Mesendoderm (in vitro differentiated cells): ENCODE data around the gene SLC7A8.

Source experiments
- DNase-seq: peaks from one replicate; pipeline ENCODE4 v3.0.0; 2013
- H2AK5ac ChIP-seq: 2 replicates; pipeline ENCODE4 v1.6.1; 2013; ENCODE audit warnings: low read length, inconsistent platforms
- H2BK120ac ChIP-seq: 2 replicates; pipeline ENCODE4 v1.6.1; 2013; ENCODE audit warnings: low read depth, mild to moderate bottlenecking, low read length, moderate library complexity, mixed read lengths
- H2BK15ac ChIP-seq: replicated peaks from 2 replicates; pipeline ENCODE4 v1.6.1; 2013; ENCODE audit warnings: low read depth, mild to moderate bottlenecking, moderate library complexity
- H2BK5ac ChIP-seq: 2 replicates; pipeline ENCODE4 v1.6.1; 2013; ENCODE audit warnings: low read length, inconsistent platforms
- H3K18ac ChIP-seq: 2 replicates; pipeline ENCODE4 v1.6.1; 2013; ENCODE audit warnings: mild to moderate bottlenecking, low read length, mixed read lengths
- H3K23ac ChIP-seq: one replicate; pipeline ENCODE4 v1.6.1; 2013; ENCODE audit warnings: low read length
- H3K27ac ChIP-seq: 2 replicates; pipeline ENCODE4 v1.5.1; 2013; ENCODE audit warnings: low read depth, mild to moderate bottlenecking, inconsistent platforms, low read length, moderate library complexity
- H3K27me3 ChIP-seq: 2 replicates; pipeline ENCODE4 v1.6.1; 2013; ENCODE audit warnings: low read length, control low read depth, mild to moderate bottlenecking, inconsistent platforms; ENCODE audit not compliant: insufficient read depth, poor library complexity
- H3K36me3 ChIP-seq: 2 replicates; pipeline ENCODE4 v1.6.1; 2013; ENCODE audit warnings: low read length, inconsistent platforms; ENCODE audit not compliant: control insufficient read depth, insufficient read depth
- H3K4ac ChIP-seq: one replicate; pipeline ENCODE4 v1.6.1; 2013; ENCODE audit warnings: low read depth, mild to moderate bottlenecking, low read length, moderate library complexity
- H3K4me1 ChIP-seq: 2 replicates; pipeline ENCODE4 v1.6.1; 2013; ENCODE audit warnings: low read depth, low read length, inconsistent platforms; ENCODE audit not compliant: control insufficient read depth
- H3K4me2 ChIP-seq: 2 replicates; pipeline ENCODE4 v1.6.1; 2013; ENCODE audit warnings: low read length
- H3K4me3 ChIP-seq: 2 replicates; pipeline ENCODE4 v1.5.1; 2013; ENCODE audit warnings: mild to moderate bottlenecking, low read length
- H3K56ac ChIP-seq: one replicate; pipeline ENCODE4 v1.6.1; 2013; ENCODE audit warnings: low read length
- H3K79me1 ChIP-seq: 2 replicates; pipeline ENCODE4 v1.6.1; 2013; ENCODE audit warnings: low read length, inconsistent platforms
- H3K79me2 ChIP-seq: 2 replicates; pipeline ENCODE4 v1.6.1; 2013; ENCODE audit warnings: mild to moderate bottlenecking, low read length; ENCODE audit not compliant: control insufficient read depth, insufficient read depth
- H3K9ac ChIP-seq: 2 replicates; pipeline ENCODE4 v1.6.1; 2013; ENCODE audit warnings: low read length, inconsistent platforms
- H4K5ac ChIP-seq: one replicate; pipeline ENCODE4 v1.6.1; 2013; ENCODE audit warnings: low read length
- H4K8ac ChIP-seq: one replicate; pipeline ENCODE4 v1.6.1; 2013; ENCODE audit warnings: low read depth, mild to moderate bottlenecking, control low read depth, low read length, moderate library complexity
- WGBS: extraction: QIAGEN DNeasy Blood & Tissue Kit; methylation state at CpG from one replicate; pipeline ENCODE4 v1.1.7; 2013; ENCODE audit warnings: low lambda C conversion rate, missing lambda C conversion rate; ENCODE audit not compliant: insufficient coverage; ENCODE audit errors: extremely low coverage; 5-methylcytosine and 5-hydroxymethylcytosine counted together

The SLC7A8 gene

GRCh38 chr14:23124337-23124954 lies 59.0 kb downstream of the SLC7A8 start:
- H3K18ac ChIP-seq: no peak overlapping the region
- H3K27ac ChIP-seq: no peak overlapping the region
- no peak overlapping the region for H2AK5ac ChIP-seq
- no peak overlapping the region for H2BK120ac ChIP-seq
- DNase-seq: no peak
- H3K4me2 ChIP-seq: no peak overlapping the region
- H2BK5ac ChIP-seq: no peak overlapping the region
- no peak overlapping the region for H4K8ac ChIP-seq
- H4K5ac ChIP-seq: no peak overlapping the region
- no peaks in the 10 kb centered on the region for H3K79me1 ChIP-seq
- H3K56ac ChIP-seq: no peak overlapping the region
- H2BK15ac ChIP-seq: no peak overlapping the region
- no peaks in the 10 kb centered on the region for H3K27me3 ChIP-seq
- H3K4me3 ChIP-seq: no peak overlapping the region
- no peak overlapping the region for H3K9ac ChIP-seq
- no peak overlapping the region for H3K4ac ChIP-seq
- WGBS: no CpG with 5 or more reads among the region's 13 CpGs
- H3K79me2 ChIP-seq: no peaks in the 10 kb centered on the region
- H3K4me1 ChIP-seq: peaks cover 7% of the 10 kb centered on the region
- peaks cover 4% of the 10 kb centered on the region for H3K36me3 ChIP-seq
- no peak overlapping the region for H3K23ac ChIP-seq

GRCh38 chr14:23123419-23123818 lies 60.0 kb downstream of the SLC7A8 start:
- no peak overlapping the region for H2BK5ac ChIP-seq
- H2BK15ac ChIP-seq: no peak overlapping the region
- no peak for DNase-seq
- no peak overlapping the region for H3K9ac ChIP-seq
- no peaks in the 10 kb centered on the region for H3K79me1 ChIP-seq
- H3K4me2 ChIP-seq: no peak overlapping the region
- H4K8ac ChIP-seq: no peak overlapping the region
- H3K4ac ChIP-seq: no peak overlapping the region
- peaks cover 11% of the 10 kb centered on the region for H3K4me1 ChIP-seq
- H3K36me3 ChIP-seq: peaks cover 4% of the 10 kb centered on the region
- no peak overlapping the region for H2BK120ac ChIP-seq
- H3K79me2 ChIP-seq: no peaks in the 10 kb centered on the region
- H4K5ac ChIP-seq: no peak overlapping the region
- no peak overlapping the region for H3K27ac ChIP-seq
- no peak overlapping the region for H3K4me3 ChIP-seq
- no peaks in the 10 kb centered on the region for H3K27me3 ChIP-seq
- no peak overlapping the region for H3K23ac ChIP-seq
- no peak overlapping the region for H2AK5ac ChIP-seq
- WGBS: no CpG with 5 or more reads among the region's 8 CpGs
- H3K18ac ChIP-seq: no peak overlapping the region
- no peak overlapping the region for H3K56ac ChIP-seq

DNA sequence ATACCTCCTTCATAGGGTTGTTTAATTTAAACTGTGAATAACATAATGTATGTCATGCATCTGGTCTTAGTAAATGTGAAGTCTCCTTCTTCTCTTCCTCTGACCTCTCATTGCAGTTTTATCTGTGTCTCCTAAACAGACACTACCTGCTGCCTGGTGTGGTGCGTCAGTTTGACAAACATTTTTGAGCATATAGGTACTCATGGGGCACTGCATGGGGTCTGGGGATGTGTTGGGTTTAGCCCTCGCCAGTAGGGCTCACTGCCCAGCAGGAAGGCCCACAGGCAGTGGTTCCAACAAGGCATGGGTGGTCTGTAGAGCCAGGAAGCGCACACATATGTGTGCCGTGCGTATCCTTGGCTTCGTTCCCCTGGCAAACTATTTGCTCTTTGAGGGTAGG lies 61.4 kb downstream of the SLC7A8 start:
- Histone ChIP-seq H3K79me2 (no peaks in the 10 kb centered on the region), H3K79me1 (no peaks in the 10 kb centered on the region), H3K36me3 (no peaks in the 10 kb centered on the region), H3K4me3 (no peak overlapping the region), H3K56ac (peak overlapping the region; percentile 25), H3K4ac (no peak overlapping the region), H3K4me2 (no peak overlapping the region), H2BK120ac (no peak overlapping the region), H3K4me1 (peaks cover 11% of the 10 kb centered on the region), H4K5ac (no peak overlapping the region), H3K27me3 (no peaks in the 10 kb centered on the region), H2AK5ac (peak overlapping the region; percentile 27), H3K18ac (no peak overlapping the region), H3K9ac (no peak overlapping the region), H3K27ac (no peak overlapping the region), H2BK15ac (no peak overlapping the region), H3K23ac (no peak overlapping the region), H2BK5ac (no peak overlapping the region), H4K8ac (no peak overlapping the region)
- DNase-seq: no peak
- no CpG with 5 or more reads among the region's 6 CpGs for WGBS

DNA sequence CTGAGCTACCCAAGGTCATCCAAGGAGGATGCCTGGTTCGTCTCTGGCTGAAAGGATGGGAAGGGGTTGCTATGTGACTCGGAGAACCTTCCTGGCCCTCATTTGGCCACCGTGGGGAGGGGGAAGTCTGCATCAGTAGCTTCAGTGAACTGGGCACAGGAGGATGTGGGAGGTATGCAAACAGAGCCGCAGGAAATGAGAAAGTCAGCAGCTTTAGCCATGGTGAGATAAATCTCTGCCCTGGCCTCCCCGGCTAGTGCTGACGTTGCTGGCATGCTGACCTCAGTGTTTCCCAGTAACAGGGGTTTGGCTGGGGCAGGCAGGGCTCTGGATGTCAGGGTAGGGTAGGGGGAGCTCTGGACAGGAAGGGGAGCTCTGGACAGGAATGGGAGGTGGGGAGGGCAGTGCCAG lies 62.1 kb downstream of the SLC7A8 start:
- Histone ChIP-seq H3K79me1 (no peaks in the 10 kb centered on the region), H4K5ac (no peak overlapping the region), H2BK120ac (no peak overlapping the region), H4K8ac (no peak overlapping the region), H3K18ac (peak overlapping the region; percentile 20), H3K27ac (peak overlapping the region; percentile 6), H3K4me1 (peaks cover 11% of the 10 kb centered on the region), H3K9ac (peak overlapping the region; percentile 3), H3K27me3 (no peaks in the 10 kb centered on the region), H2BK5ac (peak overlapping the region; percentile 1), H2BK15ac (no peak overlapping the region), H3K23ac (no peak overlapping the region), H3K4ac (no peak overlapping the region), H3K4me2 (no peak overlapping the region), H3K36me3 (no peaks in the 10 kb centered on the region), H3K56ac (peak overlapping the region; percentile 25), H2AK5ac (no peak overlapping the region), H3K4me3 (no peak overlapping the region), H3K79me2 (no peaks in the 10 kb centered on the region)
- no CpG with 5 or more reads among the region's 6 CpGs for WGBS
- peak; percentile 84 for DNase-seq

DNA sequence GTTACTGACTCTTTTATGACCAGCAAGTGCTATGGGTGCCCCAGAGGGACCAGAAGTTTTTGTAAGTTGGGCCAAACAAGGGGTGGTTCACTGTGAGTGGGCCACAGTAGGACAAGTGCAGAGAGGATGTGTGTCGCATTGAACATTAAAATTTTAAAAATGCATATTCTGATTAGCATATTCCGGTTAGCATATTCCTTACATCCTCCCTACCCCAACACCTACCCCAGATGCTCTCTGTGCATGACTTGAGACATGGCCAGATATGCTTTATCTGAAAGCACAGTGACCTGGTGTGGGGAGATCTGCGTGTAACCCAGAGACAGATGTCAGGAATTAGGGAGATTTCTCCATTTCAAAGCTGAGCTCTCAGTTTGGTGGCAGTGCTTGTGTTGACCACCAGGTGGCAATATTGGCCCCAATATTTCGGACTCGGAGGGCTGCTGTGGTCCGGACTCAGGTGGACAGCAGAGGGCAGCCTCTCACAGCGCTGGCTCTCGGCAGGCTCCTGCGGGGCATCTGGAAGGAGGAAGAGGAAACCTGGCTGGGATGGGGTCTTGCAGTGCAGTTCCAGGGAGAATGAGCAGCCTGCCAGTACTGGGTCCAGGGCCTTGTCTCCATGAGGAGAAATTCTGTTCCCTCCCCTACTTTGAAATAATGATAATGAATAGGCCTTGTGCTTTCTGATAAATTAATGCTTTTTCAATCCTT lies 62.8 kb downstream of the SLC7A8 start:
- H3K36me3 ChIP-seq: no peaks in the 10 kb centered on the region
- H3K4me1 ChIP-seq: peaks cover 15% of the 10 kb centered on the region
- H3K4me2 ChIP-seq: no peak overlapping the region
- H3K79me1 ChIP-seq: no peaks in the 10 kb centered on the region
- no peak overlapping the region for H2BK5ac ChIP-seq
- WGBS: no CpG with 5 or more reads among the region's 9 CpGs
- no peak overlapping the region for H4K5ac ChIP-seq
- no peaks in the 10 kb centered on the region for H3K27me3 ChIP-seq
- no peak overlapping the region for H3K4ac ChIP-seq
- no peaks in the 10 kb centered on the region for H3K79me2 ChIP-seq
- H3K4me3 ChIP-seq: no peak overlapping the region
- H2BK15ac ChIP-seq: no peak overlapping the region
- H3K9ac ChIP-seq: peak overlapping the region; percentile 46
- H3K56ac ChIP-seq: peak overlapping the region; percentile 69
- H3K23ac ChIP-seq: no peak overlapping the region
- no peak overlapping the region for H3K27ac ChIP-seq
- no peak overlapping the region for H2AK5ac ChIP-seq
- no peak overlapping the region for H3K18ac ChIP-seq
- H2BK120ac ChIP-seq: no peak overlapping the region
- no peak overlapping the region for H4K8ac ChIP-seq
- peak; percentile 94 for DNase-seq
